Measurements from ENCODE around the gene AQP9.

- no peak for TF ChIP-seq POLR2AphosphoS5 (IDR thresholded peaks at IDR 0.05; ENCODE audit: low read depth)
- no peak for TF ChIP-seq REST (IDR thresholded peaks at IDR 0.05; ENCODE audit: insufficient replicate concordance, low read depth)
Observed at GRCh38 chr15:58217460-58217859, 79.3 kb downstream of the AQP9 start.
